ENCODE data around the gene WFIKKN2. TPM values are rescaled to one million over a fixed set of nuclear protein-coding genes. Genes with fewer than 3 reads are reported as not detected.
"Not testable (repeated sequence)": the region's sequence is repeated elsewhere in the genome, so short reads cannot be mapped to it uniquely, and the experiment has no call there.

The WFIKKN2 gene
- polyA plus RNA-seq, 12 donors = 0.48 to 3.5 (median 1.1) TPM; not detected in 2

GRCh38 chr17:50871898-50872297, 36.5 kb downstream of the WFIKKN2 start:
- no peak for DNase-seq

GRCh38 chr17:50872710-50873424, 37.5 kb downstream of the WFIKKN2 start:
- DNase-seq = no peak

- no peak for DNase-seq
These were observed 39.7 kb downstream of the WFIKKN2 start for GRCh38 chr17:50875074-50875473.

GRCh38 chr17:50877042-50877441, 41.7 kb downstream of the WFIKKN2 start:
- DNase-seq = not testable (repeated sequence)

GRCh38 chr17:50877838-50878237, 42.5 kb downstream of the WFIKKN2 start:
- DNase-seq = no peak

GRCh38 chr17:50879086-50879485, 43.7 kb downstream of the WFIKKN2 start:
- DNase-seq = no peak

GRCh38 chr17:50881182-50881581, 45.8 kb downstream of the WFIKKN2 start:
- DNase-seq = no peak

- no peak for DNase-seq
These were observed 47.5 kb downstream of the WFIKKN2 start for GRCh38 chr17:50882851-50883250.

GRCh38 chr17:50883850-50884438, 48.6 kb downstream of the WFIKKN2 start:
- DNase-seq = no peak

- no peak for DNase-seq
These were observed 49.3 kb downstream of the WFIKKN2 start for GRCh38 chr17:50884439-50885311.

GRCh38 chr17:50887705-50888245, 52.4 kb downstream of the WFIKKN2 start:
- DNase-seq = no peak

GRCh38 chr17:50889528-50890118, 54.2 kb downstream of the WFIKKN2 start:
- DNase-seq = no peak

GRCh38 chr17:50890675-50891516, 55.5 kb downstream of the WFIKKN2 start:
- DNase-seq = no peak

- no peak for DNase-seq
These were observed 56.2 kb downstream of the WFIKKN2 start for GRCh38 chr17:50891577-50891989.

Other genes with a start within 250 kb of the WFIKKN2 start
- 10 to 100 TPM in 2 of 12 donors, 1 to 10 TPM in 2, under 1 TPM in 7, not detected in 1; 0.32 to 40.4 (median 0.67) TPM for gene ABCC3, start 200.7 kb upstream of the WFIKKN2 start, polyA plus RNA-seq (ENCODE audit: insufficient read length in 12 of 12)
- gene ANKRD40, start 127.7 kb upstream of the WFIKKN2 start, polyA plus RNA-seq (ENCODE audit: insufficient read length in 12 of 12) = 10 to 100 TPM in 11 of 12 donors, not detected in 1; 36.5 to 49.5 (median 44.8) TPM
- gene LUC7L3, start 116.0 kb upstream of the WFIKKN2 start, polyA plus RNA-seq (ENCODE audit: insufficient read length in 12 of 12) = 100 to 1,000 TPM; 191 to 632 (median 338) TPM
- 10 to 100 TPM in 1 of 12 donors, under 1 TPM in 4, not detected in 7; 0.15 to 11.1 (median 0.33) TPM for gene ANKRD40CL, start 68.1 kb upstream of the WFIKKN2 start, polyA plus RNA-seq (ENCODE audit: insufficient read length in 12 of 12)
- 10 to 100 TPM in 11 of 12 donors, not detected in 1; 47.3 to 95.9 (median 58.0) TPM for gene TOB1, start 30.8 kb downstream of the WFIKKN2 start, polyA plus RNA-seq (ENCODE audit: insufficient read length in 12 of 12)